SU-DHL-6 (cell line): Measurements from ENCODE around the gene LCP2.

Experiments used
- H2AFZ ChIP-seq: fragments of 200-600 bp; sonication (generic); 2 replicates; pipeline ENCODE4 v1.6.1; 2014; ENCODE audit warnings: low read depth, mild to moderate bottlenecking, moderate library complexity, mixed read lengths, antibody characterized with exemption, low read length; ENCODE audit not compliant: severe bottlenecking
- H3F3A ChIP-seq: fragments of 200-600 bp; shearing (Covaris generic); 2 replicates; pipeline ENCODE4 v1.6.0; 2016; ENCODE audit warnings: antibody characterized with exemption, mild to moderate bottlenecking; ENCODE audit not compliant: insufficient read depth
- H3K27ac ChIP-seq: fragments of 200-600 bp; sonication (generic); 2 replicates; pipeline ENCODE4 v1.5.1; 2016; ENCODE audit warnings: low read depth, mild to moderate bottlenecking, low read length, moderate library complexity, mixed read lengths
- H3K27me3 ChIP-seq: fragments of 200-600 bp; sonication (generic), shearing (Covaris generic); 2 replicates; pipeline ENCODE4 v1.6.0; 2014; ENCODE audit warnings: mild to moderate bottlenecking, low read length
- H3K36me3 ChIP-seq: fragments of 200-600 bp; sonication (generic); 2 replicates; pipeline ENCODE4 v1.6.1; 2014; ENCODE audit warnings: mild to moderate bottlenecking, low read length, mixed read lengths
- H3K4me2 ChIP-seq: fragments of 300-600, 200-600 bp; shearing (Covaris generic), sonication (generic); 2 replicates; pipeline ENCODE4 v1.6.0; 2014; ENCODE audit warnings: low read length, low read depth, mild to moderate bottlenecking; ENCODE audit not compliant: poor library complexity, severe bottlenecking
- H3K4me3 ChIP-seq: fragments of 200-600 bp; sonication (generic); 2 replicates; pipeline ENCODE4 v1.5.1; 2014; ENCODE audit warnings: antibody characterized with exemption, low read length, mild to moderate bottlenecking, mixed read lengths; ENCODE audit not compliant: insufficient read depth, poor library complexity, severe bottlenecking
- H3K79me2 ChIP-seq: fragments of 200-600 bp; sonication (generic); 2 replicates; pipeline ENCODE4 v1.6.1; 2014; ENCODE audit warnings: mild to moderate bottlenecking, low read length, moderate library complexity; ENCODE audit not compliant: insufficient read depth
- H3K9ac ChIP-seq: fragments of 200-600 bp; sonication (generic); 2 replicates; pipeline ENCODE4 v1.7.0; 2014; ENCODE audit warnings: mild to moderate bottlenecking, low read length
- H3K9me2 ChIP-seq: fragments of 200-600 bp; sonication (generic); replicated peaks from 2 replicates; pipeline ENCODE4 v1.6.1; 2014; ENCODE audit warnings: low read length; ENCODE audit not compliant: insufficient read depth
- H3K9me3 ChIP-seq: fragments of 200-600 bp; sonication (generic); 2 replicates; pipeline ENCODE4 v1.6.1; 2014; ENCODE audit warnings: low read length, mixed read lengths; ENCODE audit not compliant: insufficient read depth
- H4K20me1 ChIP-seq: fragments of 200-600 bp; sonication (generic); 2 replicates; pipeline ENCODE4 v1.6.1; 2014; ENCODE audit warnings: low read depth, mild to moderate bottlenecking, antibody characterized with exemption, low read length, moderate library complexity, mixed read lengths
- CTCF ChIP-seq: fragments of 200-600 bp; sonication (generic); IDR thresholded peaks from one replicate; pipeline ENCODE4 v1.5.1; 2017; ENCODE audit warnings: antibody characterized with exemption, mild to moderate bottlenecking, low read length, moderate library complexity; ENCODE audit not compliant: insufficient read depth, poor library complexity, severe bottlenecking
- EZH2phosphoT487 ChIP-seq: fragments of 200-600 bp; sonication (generic), shearing (Covaris generic); conservative IDR thresholded peaks from 2 replicates; pipeline ENCODE4 v1.6.1; 2018; ENCODE audit warnings: mild to moderate bottlenecking, antibody characterized with exemption, low read length, moderate library complexity, mixed read lengths

The LCP2 gene

GRCh38 chr5:170289121-170289520 lies 8.5 kb downstream of the LCP2 start:
- Histone ChIP-seq H3K4me2 (no peak overlapping the region), H3K36me3 (no peaks in the 10 kb centered on the region), H3K4me3 (no peak overlapping the region), H3K27ac (no peak overlapping the region), H3K9me3 (no peaks in the 10 kb centered on the region), H3F3A (no peaks in the 10 kb centered on the region), H3K27me3 (no peaks in the 10 kb centered on the region; the same call in 1 of the 2 replicates), H3K9ac (no peak overlapping the region), H3K79me2 (no peaks in the 10 kb centered on the region), H3K9me2 (no peaks in the 10 kb centered on the region), H4K20me1 (no peaks in the 10 kb centered on the region), H2AFZ (no peak overlapping the region)
- TF ChIP-seq CTCF (no peak), EZH2phosphoT487 (no peak)

- TF ChIP-seq EZH2phosphoT487 (no peak), CTCF (no peak)
- Histone ChIP-seq H2AFZ (no peak overlapping the region), H3K4me2 (no peak overlapping the region), H3F3A (no peaks in the 10 kb centered on the region), H3K9me3 (no peaks in the 10 kb centered on the region), H3K9ac (no peak overlapping the region), H3K27me3 (no peaks in the 10 kb centered on the region; the same call in none of the 2 replicates), H3K36me3 (no peaks in the 10 kb centered on the region), H4K20me1 (no peaks in the 10 kb centered on the region), H3K79me2 (no peaks in the 10 kb centered on the region), H3K4me3 (no peak overlapping the region), H3K27ac (no peak overlapping the region), H3K9me2 (no peaks in the 10 kb centered on the region)
These were observed 9.0 kb downstream of the LCP2 start for GRCh38 chr5:170288551-170288950.

GRCh38 chr5:170288151-170288550 lies 9.4 kb downstream of the LCP2 start:
- Histone ChIP-seq H3K9me2 (no peaks in the 10 kb centered on the region), H3K4me3 (no peak overlapping the region), H3K4me2 (no peak overlapping the region), H2AFZ (no peak overlapping the region), H3K27me3 (no peaks in the 10 kb centered on the region; the same call in none of the 2 replicates), H3K9ac (no peak overlapping the region), H4K20me1 (no peaks in the 10 kb centered on the region), H3K9me3 (no peaks in the 10 kb centered on the region), H3K79me2 (no peaks in the 10 kb centered on the region), H3K36me3 (no peaks in the 10 kb centered on the region), H3K27ac (no peak overlapping the region), H3F3A (no peaks in the 10 kb centered on the region)
- TF ChIP-seq CTCF (no peak), EZH2phosphoT487 (no peak)

GRCh38 chr5:170287532-170287931 lies 10.0 kb downstream of the LCP2 start:
- no peaks in the 10 kb centered on the region for H3K9me2 ChIP-seq
- H3K27me3 ChIP-seq = no peaks in the 10 kb centered on the region; the same call in none of the 2 replicates
- no peak overlapping the region for H3K4me2 ChIP-seq
- no peaks in the 10 kb centered on the region for H3K79me2 ChIP-seq
- H3K36me3 ChIP-seq = no peaks in the 10 kb centered on the region
- H3K27ac ChIP-seq = no peak overlapping the region
- no peaks in the 10 kb centered on the region for H4K20me1 ChIP-seq
- H2AFZ ChIP-seq = no peak overlapping the region
- TF ChIP-seq CTCF (no peak), EZH2phosphoT487 (no peak)
- no peak overlapping the region for H3K4me3 ChIP-seq
- no peaks in the 10 kb centered on the region for H3F3A ChIP-seq
- H3K9me3 ChIP-seq = no peaks in the 10 kb centered on the region
- H3K9ac ChIP-seq = no peak overlapping the region
